ENCODE measurements around the gene GNG4.
A peak's percentile ranks its signal among the peaks of the same experiment; 100 is the strongest.
"Not testable (repeated sequence)": the region's sequence is repeated elsewhere in the genome, so short reads cannot be mapped to it uniquely, and the experiment has no call there.

The GNG4 gene

DNA sequence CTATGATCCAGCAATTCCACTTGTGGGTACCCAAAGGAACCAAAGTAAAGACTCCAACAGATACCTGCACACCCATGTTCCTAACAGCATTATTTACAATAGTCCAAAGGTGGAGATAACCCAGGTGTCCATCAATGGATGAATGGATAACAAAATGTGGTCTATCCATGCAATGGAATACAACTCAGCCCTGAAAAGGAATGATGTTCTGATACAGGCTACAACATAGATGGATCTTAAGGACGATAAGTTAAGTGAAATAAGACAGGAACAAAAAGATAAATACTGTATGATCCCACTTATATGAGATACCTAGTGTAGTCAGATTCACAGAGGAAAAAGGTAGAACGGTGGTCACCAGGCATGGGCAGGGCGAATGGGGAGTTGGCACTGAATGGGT is 69.7 kb downstream of the GNG4 start:
- no peak for DNase-seq

DNA sequence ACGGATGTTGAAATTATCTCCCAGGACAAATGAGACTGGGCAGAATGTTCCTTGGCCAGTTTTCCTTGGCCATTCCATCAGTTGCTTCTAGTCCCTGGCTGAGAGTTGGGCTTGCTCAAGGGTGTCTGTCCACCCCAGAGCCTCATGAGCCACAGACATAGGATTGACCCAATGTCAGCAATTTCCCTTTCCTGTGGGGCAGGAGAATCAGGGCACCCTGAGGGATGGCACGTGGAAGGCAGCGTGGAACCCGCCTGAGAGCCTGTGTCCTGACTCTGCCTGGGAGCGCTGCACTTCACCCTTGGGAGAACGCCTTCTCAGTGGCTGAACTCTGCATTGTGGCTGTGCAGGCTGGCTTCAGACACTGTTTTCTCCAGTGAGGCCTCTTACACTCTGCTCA is 74.0 kb downstream of the GNG4 start:
- DNase-seq = no peak

DNA sequence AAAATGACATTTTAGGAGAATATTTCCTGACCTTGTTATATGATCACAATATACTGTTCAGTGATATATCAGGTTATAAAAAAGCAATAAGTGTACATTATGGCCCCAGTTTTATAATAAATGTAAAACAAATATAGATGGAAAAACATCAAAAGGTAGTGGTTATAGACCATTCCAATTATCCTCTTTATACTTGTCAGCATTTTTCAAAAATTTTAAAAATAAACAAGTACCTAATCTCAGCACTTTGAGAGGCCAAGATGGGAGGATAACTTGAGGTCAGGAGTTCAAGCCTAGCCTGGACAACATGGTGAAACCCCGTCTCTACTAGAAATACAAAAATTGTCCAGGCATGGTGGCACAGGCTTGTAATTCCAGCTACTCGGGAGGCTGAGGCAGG is 75.7 kb downstream of the GNG4 start:
- no peak for DNase-seq

DNA sequence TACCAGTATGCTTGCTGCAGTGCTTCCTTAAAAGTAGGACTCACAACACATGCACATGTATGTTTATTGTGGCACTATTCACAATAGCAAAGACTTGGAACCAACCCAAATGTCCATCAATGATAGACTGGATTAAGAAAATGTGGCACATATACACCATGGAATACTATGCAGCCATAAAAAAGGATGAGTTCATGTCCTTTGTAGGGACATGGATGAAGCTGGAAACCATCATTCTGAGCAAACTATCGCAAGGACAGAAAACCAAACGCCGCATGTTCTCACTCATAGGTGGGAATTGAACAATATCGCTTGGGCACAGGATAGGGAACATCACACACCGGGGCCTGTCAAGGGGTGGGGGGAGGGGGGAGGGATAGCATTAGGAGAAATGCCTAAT is 76.6 kb downstream of the GNG4 start:
- not testable (repeated sequence) for DNase-seq

- DNase-seq = no peak
Observed at GRCh38 chr1:235571482-235571881, 78.1 kb downstream of the GNG4 start.

GRCh38 chr1:235567812-235568503 is 81.6 kb downstream of the GNG4 start:
- no peak for DNase-seq

GRCh38 chr1:235566084-235566483 is 83.5 kb downstream of the GNG4 start:
- DNase-seq = no peak

- DNase-seq = no peak
Observed at GRCh38 chr1:235563513-235564061, 86.0 kb downstream of the GNG4 start.

DNA sequence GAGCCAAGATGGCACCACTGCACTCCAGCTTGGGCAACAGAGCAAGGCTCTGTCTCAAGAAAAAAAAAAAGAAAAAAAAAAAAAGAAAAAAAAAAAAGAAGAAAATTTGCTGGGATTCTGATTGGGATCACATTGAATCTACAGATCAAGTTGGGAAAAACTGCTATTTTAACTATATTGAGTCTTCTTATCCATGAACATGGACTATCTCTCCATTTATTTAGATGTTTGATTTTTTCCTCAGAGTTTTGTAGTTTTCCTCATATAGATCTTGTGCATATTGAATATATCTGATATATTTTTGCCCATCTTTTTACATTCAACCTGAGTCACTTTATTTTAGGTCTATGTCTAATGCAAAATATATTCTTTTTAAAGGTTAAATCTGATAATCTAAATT is 87.0 kb downstream of the GNG4 start:
- no peak for DNase-seq

GRCh38 chr1:235558621-235559169 is 90.9 kb downstream of the GNG4 start:
- no peak for DNase-seq

DNA sequence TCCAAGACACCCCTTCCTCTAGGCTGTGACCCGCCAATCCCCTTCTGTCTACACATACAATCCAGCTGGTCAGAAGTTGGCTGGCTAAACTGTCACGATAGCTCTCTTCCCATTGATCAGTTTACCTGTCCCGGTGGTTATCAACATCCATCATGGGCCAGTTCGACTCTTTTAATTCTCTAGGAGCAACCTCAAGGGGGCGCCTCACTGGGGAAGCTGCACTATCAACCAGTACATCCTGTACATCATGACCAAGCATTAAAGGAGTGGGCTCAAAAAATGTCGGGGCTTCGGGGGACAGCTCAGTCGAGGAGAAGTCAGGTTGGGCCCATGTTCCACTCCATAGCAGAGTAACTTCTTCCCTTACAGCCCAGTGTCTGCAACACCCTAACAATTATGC is 92.1 kb downstream of the GNG4 start:
- DNase-seq = no peak

DNA sequence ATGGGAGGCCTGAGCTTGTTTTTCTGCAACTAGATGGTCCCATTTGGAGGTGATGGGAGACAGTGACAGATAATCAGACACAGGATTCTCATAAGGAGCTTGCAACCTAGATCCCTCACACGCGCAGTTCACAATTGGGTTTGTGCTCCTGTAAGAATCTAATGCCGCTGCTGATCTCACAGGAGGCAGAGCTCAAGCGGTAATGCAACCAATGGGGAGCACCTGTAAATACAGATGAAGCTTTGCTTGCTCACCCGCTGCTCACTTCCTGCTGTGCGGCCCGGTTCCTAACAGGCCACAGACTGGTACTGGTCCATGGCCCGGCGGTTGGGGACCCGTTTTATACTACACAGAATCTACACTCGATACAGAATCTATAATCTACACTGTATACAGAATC is 92.8 kb downstream of the GNG4 start:
- DNase-seq = no peak

GRCh38 chr1:235553112-235553551 is 96.5 kb downstream of the GNG4 start:
- DNase-seq = no peak

DNA sequence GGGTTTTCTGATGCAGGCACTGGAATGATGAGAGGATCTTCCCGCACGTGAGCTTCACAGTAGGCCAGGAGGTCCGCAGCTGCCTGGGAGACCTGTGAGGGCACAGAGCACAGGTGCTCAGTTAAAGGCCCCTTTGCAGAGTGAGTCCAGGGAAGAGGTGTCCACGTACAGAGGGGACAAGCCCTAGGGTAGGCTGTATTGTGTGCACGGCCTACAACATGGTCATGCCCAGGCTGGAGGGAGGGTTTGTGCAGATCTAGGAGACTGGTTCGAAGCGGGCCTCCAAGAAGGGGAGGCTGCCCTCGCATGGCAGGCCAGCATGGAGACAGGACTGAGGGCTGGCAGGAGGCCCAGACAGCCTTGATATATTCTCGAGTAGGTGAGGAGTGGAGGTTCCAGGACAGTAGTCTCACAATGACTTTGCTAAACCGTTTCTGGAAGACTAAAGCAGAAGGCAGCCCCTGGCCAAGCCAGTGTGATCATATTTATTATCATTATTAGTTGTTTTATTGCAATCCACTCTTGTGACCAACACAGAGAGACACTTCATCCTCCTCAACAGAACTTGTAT is 97.4 kb downstream of the GNG4 start:
- peak; percentile 27 for DNase-seq

- no peak for DNase-seq
Observed at GRCh38 chr1:235549351-235550139, 100.0 kb downstream of the GNG4 start.

DNA sequence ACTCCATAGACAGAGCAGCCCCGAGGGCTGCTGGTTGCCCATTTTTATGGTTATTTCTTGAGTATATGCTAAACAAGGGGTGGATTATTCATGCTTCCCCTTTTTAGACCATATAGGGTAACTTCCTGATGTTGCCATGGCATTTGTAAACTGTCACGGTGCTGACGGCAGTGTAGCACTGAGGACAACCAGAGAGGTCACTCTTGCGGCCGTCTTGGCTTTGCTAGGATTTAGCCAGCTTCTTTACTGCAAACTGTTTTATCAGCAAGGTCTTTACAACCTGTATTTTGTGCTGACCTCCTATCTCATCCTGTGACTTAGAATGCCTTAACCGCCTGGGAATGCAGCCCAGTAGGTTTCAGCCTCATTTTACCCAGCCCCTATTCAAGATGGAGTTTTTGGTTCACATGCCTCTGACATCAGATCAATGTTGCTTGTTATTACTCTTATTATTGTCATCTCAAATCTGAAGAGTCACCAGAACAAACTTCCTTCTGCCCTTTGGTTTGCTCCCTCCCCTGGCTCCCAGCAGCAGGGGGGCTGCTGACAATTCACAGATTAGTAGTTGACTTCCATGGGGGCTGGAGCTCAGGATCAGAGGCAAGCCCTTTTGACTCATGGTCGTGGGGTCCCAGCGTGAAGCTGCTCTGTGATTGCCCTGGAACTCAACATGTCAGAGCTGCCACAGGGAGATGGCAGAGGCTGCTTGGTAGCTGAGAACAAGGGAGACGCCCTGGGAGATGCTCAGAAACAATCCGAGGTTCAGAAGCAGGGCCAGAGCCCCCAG is 103.0 kb downstream of the GNG4 start:
- DNase-seq = not testable (repeated sequence)

DNA sequence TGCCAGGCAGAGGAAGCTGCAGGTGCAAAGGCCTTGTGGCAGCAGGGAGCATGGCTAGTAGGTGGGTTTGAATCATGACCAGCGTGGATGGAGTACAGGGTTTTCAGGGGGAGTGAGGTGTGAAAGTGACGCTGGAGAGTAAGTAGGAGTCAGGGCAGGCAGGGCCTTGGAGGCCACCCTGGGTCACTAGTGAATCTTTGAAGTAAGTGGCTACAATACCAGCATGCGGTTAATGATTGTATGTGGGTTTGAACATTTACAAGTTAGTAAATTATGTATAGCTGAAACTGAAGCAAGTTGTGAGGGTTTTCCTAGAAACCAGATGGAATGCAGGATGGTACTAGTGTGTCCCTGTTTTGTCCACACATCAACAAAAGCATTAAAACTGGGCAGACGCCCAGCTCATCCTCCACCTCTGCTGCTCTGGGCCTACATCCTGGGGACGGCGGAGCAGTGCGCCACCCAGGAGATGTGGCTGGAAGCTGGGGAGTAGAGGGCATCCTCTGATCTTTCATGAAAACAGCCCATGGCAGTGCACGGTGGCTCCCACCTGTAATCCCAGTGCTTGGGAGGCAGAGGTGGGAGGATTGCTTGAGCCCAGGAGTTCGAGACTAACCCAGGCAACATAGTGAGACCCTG is 104.2 kb downstream of the GNG4 start:
- no peak for DNase-seq

DNA sequence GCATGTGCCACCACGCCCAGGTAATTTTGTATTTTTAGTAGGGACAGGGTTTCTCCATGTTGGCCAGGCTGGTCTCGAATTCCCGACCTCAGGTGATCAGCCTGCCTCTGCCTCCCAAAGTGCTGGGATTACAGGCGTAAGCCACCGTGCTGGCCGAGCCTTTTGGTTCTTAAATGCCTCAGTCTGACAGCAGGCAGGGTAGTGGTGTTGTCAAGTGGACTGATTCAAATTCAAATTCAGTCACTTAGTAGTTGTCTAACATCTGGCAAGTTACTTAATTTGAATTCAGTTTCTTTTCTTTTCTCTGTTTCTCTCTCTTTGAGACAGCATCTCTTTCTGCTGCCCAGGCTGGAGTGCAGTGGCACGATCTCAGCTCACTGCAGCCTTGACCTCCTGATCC is 106.7 kb downstream of the GNG4 start:
- not testable (repeated sequence) for DNase-seq

GRCh38 chr1:235533476-235534168 is 116.0 kb downstream of the GNG4 start:
- DNase-seq = no peak

GRCh38 chr1:235532360-235532759 is 117.2 kb downstream of the GNG4 start:
- DNase-seq = no peak

DNA sequence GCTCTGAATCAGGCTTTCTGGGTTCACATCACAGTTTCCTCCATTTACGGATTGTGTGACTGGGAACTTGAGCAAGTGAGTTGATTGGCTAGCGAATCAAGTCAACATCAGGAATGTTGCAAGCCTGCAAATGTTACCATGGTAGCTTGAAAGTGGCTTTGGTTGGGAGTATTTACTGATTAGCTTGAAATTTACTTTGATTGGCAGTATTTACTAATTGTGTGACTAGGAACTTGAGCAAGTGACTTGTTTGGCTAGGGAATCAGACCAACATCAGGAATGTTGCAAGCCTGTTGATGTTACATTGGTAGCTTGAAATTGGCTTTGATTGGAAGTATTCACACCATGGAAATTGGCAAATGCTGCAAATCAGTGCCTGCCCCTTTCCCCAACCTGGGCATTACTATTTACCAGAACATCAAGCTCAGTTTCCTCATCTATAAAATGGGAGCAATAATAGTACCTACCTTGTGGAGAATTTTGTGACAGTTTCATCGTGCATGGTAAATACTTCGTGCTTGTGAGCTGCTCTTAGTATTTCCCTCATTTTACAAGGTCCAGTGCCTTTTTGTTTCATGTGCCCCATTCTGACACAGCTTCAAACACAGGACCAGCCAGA is 122.3 kb downstream of the GNG4 start:
- DNase-seq = no peak

All from DMS79 (cell line).